KMS-11 (cell line): ENCODE measurements around the gene SRL.
"Not testable (repeated sequence)": the region's sequence is repeated elsewhere in the genome, so short reads cannot be mapped to it uniquely, and the experiment has no call there.

ENCODE experiments used
- H2AFZ ChIP-seq: fragments of 200-600 bp; sonication (generic); 2 replicates; pipeline ENCODE4 v1.6.1; 2016; ENCODE audit warnings: antibody characterized with exemption, mixed run types, low read depth
- H3K27ac ChIP-seq: fragments of 200-600 bp; sonication (generic); 2 replicates; pipeline ENCODE4 v1.6.1; 2016; ENCODE audit warnings: mild to moderate bottlenecking, mixed run types
- H3K27me3 ChIP-seq: fragments of 200-600 bp; sonication (generic); 2 replicates; pipeline ENCODE4 v1.6.1; 2017; ENCODE audit warnings: mild to moderate bottlenecking, low read depth, mixed run types, moderate library complexity; ENCODE audit not compliant: insufficient read depth
- H3K36me3 ChIP-seq: fragments of 200-600 bp; sonication (generic); 2 replicates; pipeline ENCODE4 v1.6.1; 2017; ENCODE audit warnings: mild to moderate bottlenecking, mixed run types; ENCODE audit not compliant: insufficient read depth
- H3K4me1 ChIP-seq: fragments of 200-600 bp; sonication (generic); 2 replicates; pipeline ENCODE4 v1.6.1; 2016; ENCODE audit warnings: mild to moderate bottlenecking, low read depth, mixed run types; ENCODE audit not compliant: poor library complexity, severe bottlenecking
- H3K4me2 ChIP-seq: fragments of 200-600 bp; sonication (generic); 2 replicates; pipeline ENCODE4 v1.7.0; 2016; ENCODE audit warnings: mild to moderate bottlenecking, mixed run types
- H3K4me3 ChIP-seq: fragments of 200-600 bp; sonication (generic); IDR thresholded peaks from 2 replicates; pipeline ENCODE4 v1.6.1; 2017; ENCODE audit warnings: low read depth, low read length, mixed read lengths; ENCODE audit not compliant: insufficient read depth
- H3K79me2 ChIP-seq: fragments of 200-600 bp; sonication (generic); 2 replicates; pipeline ENCODE4 v1.6.1; 2016; ENCODE audit warnings: low read depth, mixed run types; ENCODE audit not compliant: insufficient read depth
- H3K9ac ChIP-seq: fragments of 200-600 bp; sonication (generic); 2 replicates; pipeline ENCODE4 v1.6.1; 2016; ENCODE audit warnings: mild to moderate bottlenecking, mixed run types
- H4K20me1 ChIP-seq: fragments of 200-600 bp; sonication (generic); 2 replicates; pipeline ENCODE4 v1.6.1; 2016; ENCODE audit warnings: mild to moderate bottlenecking, mixed run types; ENCODE audit not compliant: insufficient read depth
- CTCF ChIP-seq: fragments of 200-600 bp; sonication (generic); conservative IDR thresholded peaks from 2 replicates; pipeline ENCODE4 v1.6.1; 2017; ENCODE audit warnings: low read depth, mild to moderate bottlenecking, antibody characterized with exemption, low read length, moderate library complexity, mixed read lengths

The SRL gene

GRCh38 chr16:4159726-4160125, 82.2 kb downstream of the SRL start:
- Histone ChIP-seq H3K4me2 (no peak overlapping the region), H3K36me3 (no peaks in the 10 kb centered on the region), H3K4me3 (no peak overlapping the region), H2AFZ (no peak overlapping the region), H3K79me2 (no peaks in the 10 kb centered on the region), H3K27me3 (no peaks in the 10 kb centered on the region), H3K27ac (no peak overlapping the region), H3K4me1 (no peaks in the 10 kb centered on the region), H3K9ac (no peak overlapping the region), H4K20me1 (no peaks in the 10 kb centered on the region)
- no peak for TF ChIP-seq CTCF

- no peak overlapping the region for H3K9ac ChIP-seq
- no peak overlapping the region for H3K4me3 ChIP-seq
- H3K27me3 ChIP-seq, result no peaks in the 10 kb centered on the region
- no peak overlapping the region for H3K27ac ChIP-seq
- H3K4me1 ChIP-seq, result no peaks in the 10 kb centered on the region
- H4K20me1 ChIP-seq, result no peaks in the 10 kb centered on the region
- H3K36me3 ChIP-seq, result no peaks in the 10 kb centered on the region
- no peaks in the 10 kb centered on the region for H3K79me2 ChIP-seq
- no peak for TF ChIP-seq CTCF
- H3K4me2 ChIP-seq, result no peak overlapping the region
- H2AFZ ChIP-seq, result no peak overlapping the region
These were observed 83.5 kb downstream of the SRL start for GRCh38 chr16:4158143-4159093.

- H2AFZ ChIP-seq, result no peak overlapping the region
- no peak overlapping the region for H3K4me3 ChIP-seq
- no peaks in the 10 kb centered on the region for H4K20me1 ChIP-seq
- H3K36me3 ChIP-seq, result no peaks in the 10 kb centered on the region
- no peak overlapping the region for H3K27ac ChIP-seq
- no peak for TF ChIP-seq CTCF
- no peaks in the 10 kb centered on the region for H3K27me3 ChIP-seq
- no peaks in the 10 kb centered on the region for H3K4me1 ChIP-seq
- no peak overlapping the region for H3K9ac ChIP-seq
- H3K4me2 ChIP-seq, result no peak overlapping the region
- H3K79me2 ChIP-seq, result no peaks in the 10 kb centered on the region
These were observed 84.5 kb downstream of the SRL start for GRCh38 chr16:4157376-4157825.

- not testable (repeated sequence) for H3K36me3 ChIP-seq, H2AFZ ChIP-seq, H3K79me2 ChIP-seq, H4K20me1 ChIP-seq, H3K4me3 ChIP-seq, H3K27ac ChIP-seq, H3K27me3 ChIP-seq, H3K9ac ChIP-seq, H3K4me2 ChIP-seq, H3K4me1 ChIP-seq
These were observed 85.4 kb downstream of the SRL start for GRCh38 chr16:4156503-4156902.

- H3K36me3 ChIP-seq, H3K79me2 ChIP-seq, H3K9ac ChIP-seq, H2AFZ ChIP-seq, H3K27me3 ChIP-seq, H4K20me1 ChIP-seq, H3K4me1 ChIP-seq, H3K4me2 ChIP-seq, H3K4me3 ChIP-seq, H3K27ac ChIP-seq: not testable (repeated sequence)
These were observed 88.5 kb downstream of the SRL start for GRCh38 chr16:4153364-4153763.
